T47D (cell line): ENCODE measurements around the gene PGF.
A peak's percentile ranks its signal among the peaks of the same experiment; 100 is the strongest.

Experiments used
- DNase-seq, 2 experiments: peaks; one replicate each; pipeline versions ENCODE4 v3.0.0 to v3.0.0-alpha.2; 2011 to 2012; ENCODE audit warnings: low read depth in 1 of 2, low spot score in 1 of 2
- JUND ChIP-seq: IDR thresholded peaks from 2 replicates; pipeline ENCODE4 v1.6.1; 2012; ENCODE audit warnings: low read depth
- in situ Hi-C: cut with HindIII; loops from 2 replicates; pipeline ENCODE4 v1.10.0; 2016; ENCODE audit warnings: low sequenced_read_pairs, low pct_unique_long_range_greater_than_20kb

The PGF gene

GRCh38 chr14:74912801-74913200, 42.6 kb downstream of the PGF start:
- TF ChIP-seq JUND, result no peak
- in situ Hi-C loops, result no loop called here
- no peak for DNase-seq

GRCh38 chr14:74912111-74912510, 43.3 kb downstream of the PGF start:
- TF ChIP-seq JUND, result no peak
- in situ Hi-C loops, result no loop called here
- no peak for DNase-seq

- DNase-seq, result no peak
- in situ Hi-C loops, result no loop called here
- TF ChIP-seq JUND, result no peak
These were observed 43.7 kb downstream of the PGF start for GRCh38 chr14:74911704-74912103.

GRCh38 chr14:74911221-74911620, 44.2 kb downstream of the PGF start:
- in situ Hi-C loops, result no loop called here
- DNase-seq, result no peak
- no peak for TF ChIP-seq JUND

- DNase-seq, result no peak
- TF ChIP-seq JUND, result no peak
- in situ Hi-C loops, result no loop called here
These were observed 44.8 kb downstream of the PGF start for GRCh38 chr14:74910556-74910955.

- no peak for TF ChIP-seq JUND
- in situ Hi-C loops, result no loop called here
- no peak for DNase-seq
These were observed 45.5 kb downstream of the PGF start for GRCh38 chr14:74909911-74910310.

- no peak for TF ChIP-seq JUND
- DNase-seq, result no peak
- in situ Hi-C loops, result no loop called here
These were observed 45.9 kb downstream of the PGF start for GRCh38 chr14:74909501-74909900.

GRCh38 chr14:74908861-74909341, 46.5 kb downstream of the PGF start:
- in situ Hi-C loops, result no loop called here
- DNase-seq, result no peak
- no peak for TF ChIP-seq JUND

- in situ Hi-C loops, result no loop called here
- DNase-seq, result no peak
- no peak for TF ChIP-seq JUND
These were observed 47.7 kb downstream of the PGF start for GRCh38 chr14:74907744-74908143.

- in situ Hi-C loops, result no loop called here
- no peak for DNase-seq
- no peak for TF ChIP-seq JUND
These were observed 48.4 kb downstream of the PGF start for GRCh38 chr14:74906925-74907521.

GRCh38 chr14:74905595-74906142, 49.7 kb downstream of the PGF start:
- in situ Hi-C loops, result no loop called here
- no peak for TF ChIP-seq JUND
- peak; percentile 66 to 82 for DNase-seq

GRCh38 chr14:74904635-74905503, 50.5 kb downstream of the PGF start:
- TF ChIP-seq JUND, result no peak
- in situ Hi-C loops, result no loop called here
- DNase-seq, result no peak
